GM03348 (cell line): ENCODE measurements around the gene DMPK.
"Not testable (repeated sequence)": the region's sequence is repeated elsewhere in the genome, so short reads cannot be mapped to it uniquely, and the experiment has no call there.

Source experiments
- DNase-seq: peaks from one replicate; pipeline ENCODE4 v3.0.0; 2012; ENCODE audit warnings: low spot score

The DMPK gene

GRCh38 chr19:45768984-45769782, 13.1 kb downstream of the DMPK start, which contains the start of gene SIX5:
Gene SIX5, minus strand, starts transcription at chr19:45769252. Its CDS starts 408 bp downstream, at chr19:45768844.
- peak; percentile 99 for DNase-seq

GRCh38 chr19:45768655-45768983, 13.7 kb downstream of the DMPK start:
- peak; percentile 62 for DNase-seq

DNA sequence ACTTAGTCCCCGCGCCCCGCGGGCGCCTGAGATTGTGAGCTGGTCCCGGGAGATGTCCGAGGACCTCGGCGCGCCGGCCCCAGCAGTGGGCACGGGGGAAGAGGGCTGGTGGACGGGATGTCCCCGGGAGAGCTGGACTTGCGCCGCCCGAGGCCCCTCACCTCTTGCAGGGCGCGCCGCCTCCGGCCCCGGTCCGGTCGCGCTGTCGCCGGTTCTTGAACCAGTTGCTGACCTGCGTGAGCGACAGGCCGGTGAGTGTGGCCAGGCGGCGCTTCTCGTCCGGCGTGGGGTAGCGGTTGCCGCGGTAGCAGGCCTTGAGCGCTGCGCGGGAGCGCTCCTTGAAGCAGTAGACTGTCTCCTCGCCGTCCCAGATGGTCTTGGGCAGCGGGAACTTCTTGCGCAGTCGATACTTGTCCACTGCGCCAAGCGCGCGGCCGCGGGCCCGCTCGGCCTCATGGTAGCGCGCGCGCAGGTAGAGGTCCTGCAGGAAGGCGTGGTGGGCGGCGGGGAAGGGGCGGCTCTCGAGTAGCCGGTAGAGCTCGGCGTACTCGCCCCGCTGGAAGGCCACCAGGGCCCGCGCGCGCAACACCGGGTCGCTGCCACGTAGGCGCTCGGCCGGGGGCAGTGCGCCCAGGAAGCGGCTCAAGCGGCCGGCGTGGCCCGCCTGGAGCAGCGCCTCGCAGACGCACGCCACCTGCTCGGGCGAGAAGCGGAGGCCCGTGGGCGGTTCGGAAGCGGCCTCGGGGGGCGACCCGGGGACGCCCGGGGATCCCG, 14.2 kb downstream of the DMPK start:
- peak; percentile 54 for DNase-seq

- DNase-seq = peak; percentile 91
Observed at GRCh38 chr19:45767410-45767880, 14.8 kb downstream of the DMPK start.

- peak; percentile 71 for DNase-seq
Observed at GRCh38 chr19:45766869-45767346, 15.4 kb downstream of the DMPK start.

- no peak for DNase-seq
Observed at GRCh38 chr19:45766296-45766868, 15.9 kb downstream of the DMPK start.

DNA sequence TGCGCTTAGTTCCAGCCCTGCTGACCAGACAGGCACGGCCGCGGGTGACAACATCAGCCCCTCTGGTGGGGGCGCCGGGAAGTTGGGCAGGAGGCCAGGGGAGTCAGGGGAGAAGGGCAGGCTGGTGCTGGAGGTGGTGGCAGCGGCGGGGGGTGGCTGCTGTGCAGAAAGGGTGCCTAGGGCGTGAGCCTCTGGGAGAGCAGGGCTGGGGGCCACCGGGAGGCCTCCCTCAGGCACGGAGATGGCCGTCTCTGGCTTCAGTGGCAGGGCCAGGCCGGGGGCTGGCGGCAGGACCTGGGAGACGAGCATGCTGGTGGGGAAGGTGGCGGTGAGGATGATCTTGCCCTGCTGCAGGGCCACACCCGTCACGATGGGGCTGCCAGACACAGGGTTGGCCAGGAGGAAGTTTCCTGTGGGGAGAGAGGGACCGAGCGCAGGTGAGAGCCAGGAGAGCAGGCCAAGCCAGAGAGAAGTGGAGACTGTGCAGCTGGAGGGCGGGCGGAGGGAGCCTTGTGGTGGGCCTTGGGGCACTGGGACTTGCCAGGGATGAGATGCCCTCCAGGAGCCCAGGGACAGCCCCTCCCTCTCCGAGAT, 16.5 kb downstream of the DMPK start:
- no peak for DNase-seq

GRCh38 chr19:45764945-45765701, 17.2 kb downstream of the DMPK start:
- no peak for DNase-seq

DNA sequence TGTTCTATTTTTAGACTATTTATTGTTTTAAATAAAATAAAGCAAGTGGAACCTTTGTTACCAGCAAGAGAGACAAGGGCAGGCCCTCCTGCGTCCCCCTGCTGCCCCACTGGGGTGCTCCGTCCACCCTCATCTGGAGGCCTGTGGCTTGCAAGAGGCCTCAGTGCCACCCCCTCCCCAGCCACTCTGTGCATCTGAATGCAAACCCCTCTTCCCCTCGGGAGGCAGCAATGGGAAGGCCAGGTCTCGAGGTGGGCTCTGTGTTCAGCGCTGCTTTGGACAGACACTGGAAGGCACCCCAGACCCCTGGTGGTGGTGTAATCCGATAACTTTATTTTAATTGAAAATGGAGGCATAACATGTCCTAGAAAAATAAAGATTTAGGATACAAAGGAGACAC, 17.8 kb downstream of the DMPK start:
- DNase-seq = no peak

DNA sequence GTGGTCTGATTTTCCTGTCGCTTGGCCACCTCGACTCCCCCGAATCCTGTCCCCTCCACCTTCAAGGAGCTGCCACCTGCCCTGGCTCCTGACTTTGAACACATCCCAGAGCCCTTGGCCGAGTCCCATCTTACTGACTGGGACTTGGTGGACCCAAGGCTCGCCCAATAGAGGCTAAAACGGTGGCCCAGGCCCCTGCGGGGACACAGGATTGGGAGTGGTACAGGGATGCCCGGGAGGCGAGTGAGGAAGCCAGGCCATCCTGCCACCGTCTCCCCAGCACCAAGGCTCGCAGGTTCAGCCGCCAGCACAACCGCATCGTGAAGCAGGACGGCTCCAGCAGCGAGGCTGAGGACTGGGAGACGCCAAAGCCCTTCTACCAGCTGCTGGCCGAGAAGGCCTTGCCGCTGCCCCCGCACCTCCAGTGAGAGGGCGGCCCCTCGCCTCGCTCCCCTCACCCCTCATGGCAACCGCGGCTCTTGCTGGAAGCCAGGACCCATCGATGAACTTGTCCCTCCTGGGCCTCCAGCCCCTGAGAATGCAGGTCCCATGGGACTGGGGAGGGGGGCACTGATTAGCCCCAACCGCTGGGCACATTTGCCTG, 18.5 kb downstream of the DMPK start:
- peak; percentile 23 for DNase-seq

- no peak for DNase-seq
Observed at GRCh38 chr19:45762870-45763631, 19.2 kb downstream of the DMPK start.

- DNase-seq = no peak
Observed at GRCh38 chr19:45761714-45762113, 20.6 kb downstream of the DMPK start.

DNA sequence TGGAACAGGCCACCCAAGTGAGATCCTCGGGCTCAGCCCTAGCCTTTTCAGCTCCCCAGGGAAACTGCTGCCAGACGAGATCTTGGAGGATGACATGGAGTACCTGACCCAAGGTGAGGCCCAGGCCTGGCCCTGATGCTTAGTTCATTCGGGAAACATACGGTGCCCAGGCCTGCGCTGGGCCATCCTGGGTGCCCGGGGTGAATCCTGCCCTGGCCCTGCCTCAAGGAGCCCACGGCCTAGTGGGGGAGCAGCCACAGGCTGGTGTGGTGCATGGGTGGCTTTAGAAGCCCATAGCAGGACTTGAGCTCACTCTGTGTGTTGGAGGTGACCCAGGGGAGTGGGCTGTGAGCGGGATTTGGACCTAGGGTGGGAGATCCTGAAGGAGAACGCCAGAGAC, 23.4 kb downstream of the DMPK start:
- DNase-seq = no peak

DNA sequence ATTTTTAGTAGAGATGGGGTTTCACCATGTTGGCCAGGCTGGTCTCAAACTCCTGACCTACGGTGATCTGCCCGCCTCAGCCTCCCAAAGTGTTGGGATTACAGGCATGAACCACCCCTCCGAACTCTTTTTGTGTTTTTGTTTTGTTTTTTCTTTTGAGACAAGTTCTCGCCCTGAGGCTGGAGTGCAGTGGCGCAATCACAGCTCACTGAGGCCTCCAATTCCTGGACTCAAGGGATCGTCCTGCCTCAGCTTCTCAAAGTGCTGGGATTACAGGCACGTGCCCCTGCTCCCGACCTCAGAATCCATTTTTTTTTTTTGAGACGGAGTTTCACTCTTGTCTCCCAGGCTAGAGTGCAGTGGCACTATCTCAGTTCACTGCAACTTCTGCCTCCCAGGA, 24.6 kb downstream of the DMPK start:
- DNase-seq = no peak

- no peak for DNase-seq
Observed at GRCh38 chr19:45754323-45754722, 28.0 kb downstream of the DMPK start.

DNA sequence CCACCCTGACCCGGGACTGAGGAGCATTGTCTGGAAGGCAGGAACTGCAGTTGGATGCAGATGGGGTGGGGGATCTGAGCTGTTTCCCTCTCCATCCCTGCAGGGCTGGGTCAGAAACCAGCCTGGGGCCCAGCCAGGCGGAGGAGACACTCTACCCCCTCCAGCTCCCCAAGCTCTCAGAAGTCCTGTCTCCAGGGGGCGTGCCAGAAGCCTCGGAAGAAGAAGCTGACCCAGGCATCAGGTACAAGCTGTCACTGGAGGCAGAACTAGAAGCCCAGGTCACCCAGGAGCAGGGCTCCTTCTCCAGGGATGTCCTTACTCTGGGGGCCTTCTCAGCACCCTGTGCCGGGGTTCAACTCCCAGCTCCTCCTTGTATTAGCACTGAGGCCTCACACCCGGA, 28.7 kb downstream of the DMPK start:
- DNase-seq = no peak

DNA sequence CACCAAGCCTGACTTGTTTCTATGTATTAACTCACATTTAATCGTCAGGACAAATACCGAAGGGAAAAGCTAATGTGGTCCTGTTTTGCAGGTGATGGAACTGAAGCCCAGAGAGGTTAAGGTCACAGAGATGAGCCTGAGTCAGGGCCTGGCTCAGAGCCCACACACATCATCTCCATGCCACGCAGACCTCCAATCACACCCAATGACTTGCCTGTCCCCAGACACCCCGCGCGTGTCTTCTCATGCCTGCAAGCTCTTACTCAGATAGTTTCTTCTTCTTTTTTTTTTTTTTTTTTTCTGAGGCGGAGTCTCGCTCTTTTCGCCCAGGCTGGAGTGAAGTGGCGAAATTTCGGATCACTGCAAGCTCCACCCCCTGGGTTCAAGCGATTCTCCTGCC, 29.7 kb downstream of the DMPK start:
- DNase-seq = no peak

DNA sequence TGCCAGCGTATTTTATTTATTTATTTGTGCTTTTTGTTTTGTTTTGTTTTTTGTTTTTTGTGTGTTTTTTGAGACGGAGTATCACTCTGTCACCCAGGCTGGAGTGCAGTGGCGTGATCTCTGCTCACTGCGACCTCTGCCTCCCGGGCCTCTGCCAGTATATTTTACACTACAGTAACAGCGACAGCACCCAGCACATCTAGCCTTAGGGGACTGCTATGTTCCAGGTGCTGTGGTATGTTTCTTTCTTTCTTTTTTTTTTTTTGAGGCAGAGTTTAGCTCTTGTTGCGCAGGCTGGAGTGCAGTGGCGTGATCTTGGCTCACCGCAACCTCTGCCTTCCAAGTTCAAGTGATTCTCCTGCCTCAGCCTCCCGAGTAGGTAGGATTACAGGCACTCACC, 30.8 kb downstream of the DMPK start:
- DNase-seq = not testable (repeated sequence)

GRCh38 chr19:45747513-45747912, 34.8 kb downstream of the DMPK start:
- no peak for DNase-seq

GRCh38 chr19:45746866-45747265, 35.4 kb downstream of the DMPK start:
- DNase-seq = no peak
